Measurements from ENCODE around the gene KCNRG.

Gene KCNRG

DNA sequence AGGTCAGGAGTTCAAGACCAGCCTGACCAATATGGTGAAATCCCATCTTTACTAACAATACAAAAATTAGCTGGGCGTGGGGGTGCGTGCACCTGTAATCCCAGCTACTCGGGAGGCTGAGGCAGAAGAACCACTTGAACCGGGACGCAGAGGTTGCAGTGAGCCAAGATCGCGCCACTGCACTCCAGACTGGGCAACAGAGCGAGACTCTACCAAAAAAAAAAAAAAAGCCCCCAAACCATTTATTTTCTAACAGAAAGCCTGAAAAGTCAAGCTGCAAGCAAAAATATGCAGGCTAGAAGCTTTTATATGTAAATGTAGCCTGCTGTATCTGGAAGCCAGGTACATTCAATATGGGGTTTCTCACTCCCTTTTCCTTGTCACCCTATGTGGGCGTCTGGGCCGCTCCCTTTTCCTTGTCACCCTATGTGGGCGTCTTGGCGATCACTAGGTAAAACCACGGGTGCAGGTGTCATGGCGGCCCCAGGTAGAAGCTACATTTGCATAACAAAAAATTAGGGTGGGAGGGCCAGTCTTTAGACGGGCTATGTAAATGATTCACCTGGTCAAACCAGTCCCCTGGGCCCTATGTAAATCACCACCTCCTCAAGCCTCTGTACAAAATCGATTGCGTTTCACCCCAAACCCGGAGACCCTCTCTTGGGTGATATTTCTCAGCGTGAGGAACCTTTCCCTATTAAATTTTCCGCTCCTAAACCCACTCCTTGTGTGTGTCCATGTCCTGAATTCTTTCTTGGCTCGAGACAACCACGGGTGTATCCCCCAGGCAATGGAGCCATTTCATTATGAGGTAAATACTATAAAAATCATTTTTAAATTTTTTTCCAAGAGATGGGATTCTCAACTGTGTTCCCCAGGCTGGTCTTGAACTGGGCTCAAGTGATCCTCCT lies 16.3 kb upstream of the KCNRG start:
- Histone ChIP-seq H3K4me3 (peak overlapping the region; percentile 69 to 95 (median 84)), H3K9ac (peak overlapping the region; percentile 95 to 100 (median 99)), H3K4me1 (peaks cover 48 to 73% (median 66%) of the 10 kb centered on the region in 10 experiments), H3K4me2 (peak overlapping the region; percentile 70 to 95 (median 90)), H3K36me3 (peaks cover 54 to 67% (median 59%) of the 10 kb centered on the region in 11 experiments), H3K9me3 (replicated peaks in 1 of 11) (no peaks in the 10 kb centered on the region), H3K27ac (peak overlapping the region in 10 of 11 experiments; percentile 96 to 100 (median 99); a peak in 14 of 22 replicates), H4K20me1 (peaks cover 36 to 62% (median 57%) of the 10 kb centered on the region in 11 experiments; a peak in 21 of 22 replicates), H3K27me3 (no peaks in the 10 kb centered on the region)
- no peak for TF ChIP-seq Cebpa-rat (IDR thresholded peaks at IDR 0.05)

DNA sequence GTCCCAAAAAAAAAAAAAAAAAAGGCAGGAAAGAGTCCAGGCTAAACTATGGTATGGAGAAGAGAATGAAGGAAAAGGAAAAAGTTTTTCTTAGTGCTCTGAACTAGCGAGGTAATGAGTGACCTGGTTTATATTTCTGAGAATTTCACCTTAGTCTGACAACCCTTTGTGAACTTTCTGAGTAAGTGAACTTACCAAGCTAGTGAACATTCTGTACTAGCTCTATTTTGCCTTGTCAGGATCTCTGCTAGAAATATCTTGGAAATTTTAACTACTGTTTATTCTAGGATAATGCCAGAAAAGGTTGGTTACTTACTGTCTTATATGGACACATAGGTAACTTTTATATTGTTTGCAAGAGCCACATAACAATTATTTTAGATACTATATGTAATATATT lies 14.0 kb upstream of the KCNRG start:
- peaks cover 0 to 4% (median 0%) of the 10 kb centered on the region in 11 experiments; a peak in 1 of 22 replicates for H3K9me3 ChIP-seq (replicated peaks in 1 of 11)
- H3K4me2 ChIP-seq: peak overlapping the region in 10 of 11 experiments; percentile 85 to 95 (median 90); a peak in 19 of 22 replicates
- peak overlapping the region in 4 of 11 experiments; percentile 4 to 39 (median 24); a peak in 3 of 22 replicates for H3K9ac ChIP-seq
- H3K27ac ChIP-seq: no peak overlapping the region
- H3K36me3 ChIP-seq: peaks cover 68 to 87% (median 83%) of the 10 kb centered on the region in 11 experiments
- peaks cover 28 to 59% (median 48%) of the 10 kb centered on the region in 10 experiments for H3K4me1 ChIP-seq
- no peaks in the 10 kb centered on the region for H3K27me3 ChIP-seq
- peak overlapping the region in 3 of 10 experiments; percentile 12 to 95 (median 23); a peak in 3 of 20 replicates for H3K4me3 ChIP-seq
- TF ChIP-seq Cebpa-rat (IDR thresholded peaks at IDR 0.05): no peak
- peaks cover 49 to 85% (median 67%) of the 10 kb centered on the region in 11 experiments; a peak in 21 of 22 replicates for H4K20me1 ChIP-seq

DNA sequence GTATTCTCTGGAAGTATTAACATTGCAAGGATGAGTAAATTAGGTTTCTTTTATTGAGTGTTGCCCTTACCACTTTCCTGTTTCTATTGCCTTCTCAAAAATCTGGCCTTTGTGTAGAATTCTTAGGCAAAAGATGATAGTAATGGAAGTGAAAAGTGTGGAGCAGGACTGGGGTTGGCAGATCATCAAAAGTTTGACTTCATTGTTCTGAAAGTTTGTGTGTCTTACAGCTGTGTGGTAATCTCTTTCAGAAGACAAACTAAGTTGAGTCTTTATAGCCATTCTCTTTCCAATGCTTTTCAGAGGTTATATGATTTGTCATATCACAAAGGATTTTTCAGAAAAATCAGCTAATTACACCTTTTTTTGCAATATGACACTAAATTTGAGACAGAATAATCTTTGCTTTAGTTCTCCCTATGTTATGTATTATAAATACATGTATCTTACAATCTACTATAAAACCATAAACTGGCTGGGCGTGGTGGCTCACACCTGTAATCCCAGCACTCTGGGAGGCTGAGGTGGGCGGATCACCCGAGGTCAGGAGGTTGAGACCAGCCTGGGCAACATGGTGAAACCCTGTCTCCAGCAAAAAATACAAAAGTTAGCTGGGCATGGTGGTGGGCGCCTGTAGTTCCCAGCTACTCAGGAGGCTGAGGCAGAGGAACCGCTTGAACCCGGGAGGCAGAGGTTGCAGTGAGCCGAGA lies 8.7 kb upstream of the KCNRG start:
- H3K36me3 ChIP-seq: peaks cover 80 to 100% (median 96%) of the 10 kb centered on the region in 11 experiments

DNA sequence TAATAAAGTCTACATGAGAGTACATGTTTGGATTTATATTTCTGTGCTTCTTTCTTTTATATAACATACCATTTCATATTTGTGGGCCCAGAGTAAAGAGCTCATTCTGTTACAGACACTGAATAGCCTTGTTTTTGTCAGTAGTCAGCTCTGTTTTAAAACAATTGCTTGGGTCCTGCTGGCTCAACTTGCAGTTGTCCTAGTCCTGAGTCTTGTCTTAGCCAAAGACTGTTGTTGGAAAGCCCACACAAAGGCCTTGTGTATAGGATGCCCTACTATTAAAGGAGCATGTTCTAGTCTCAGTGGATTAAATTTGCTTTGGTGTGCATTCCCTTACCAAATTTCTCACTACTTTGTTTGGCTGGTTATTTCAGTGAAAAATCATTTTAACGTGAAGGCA lies 3.8 kb upstream of the KCNRG start:
- Histone ChIP-seq H3K9me3 (replicated peaks in 1 of 11) (0 out of 22 replicates have a peak, but pooled peaks cover 0 to 3% (median 0%) of the 10 kb centered on the region in 11 experiments), H3K4me3 (no peak overlapping the region), H3K9ac (no peak overlapping the region), H3K4me1 (peaks cover 0 to 14% (median 0%) of the 10 kb centered on the region in 10 experiments; a peak in 6 of 20 replicates), H3K4me2 (no peak overlapping the region), H3K27ac (no peak overlapping the region), H4K20me1 (peaks cover 50 to 97% (median 80%) of the 10 kb centered on the region in 11 experiments; a peak in 21 of 22 replicates), H3K36me3 (peaks cover 73 to 98% (median 94%) of the 10 kb centered on the region in 11 experiments), H3K27me3 (no peaks in the 10 kb centered on the region)
- no peak for TF ChIP-seq Cebpa-rat (IDR thresholded peaks at IDR 0.05)

More for the DNA sequence above, 8.7 kb upstream of the KCNRG start:
- TF ChIP-seq Cebpa-rat (IDR thresholded peaks at IDR 0.05): no peak
- Histone ChIP-seq H3K4me2 (no peak overlapping the region), H3K9ac (no peak overlapping the region), H3K27ac (no peak overlapping the region), H3K9me3 (replicated peaks in 1 of 11) (peaks cover 0 to 4% (median 0%) of the 10 kb centered on the region in 11 experiments; a peak in 1 of 22 replicates), H3K4me1 (peaks cover 3 to 25% (median 14%) of the 10 kb centered on the region in 10 experiments; a peak in 16 of 20 replicates), H4K20me1 (peaks cover 63 to 100% (median 85%) of the 10 kb centered on the region in 11 experiments), H3K4me3 (no peak overlapping the region), H3K27me3 (no peaks in the 10 kb centered on the region)

DNA sequence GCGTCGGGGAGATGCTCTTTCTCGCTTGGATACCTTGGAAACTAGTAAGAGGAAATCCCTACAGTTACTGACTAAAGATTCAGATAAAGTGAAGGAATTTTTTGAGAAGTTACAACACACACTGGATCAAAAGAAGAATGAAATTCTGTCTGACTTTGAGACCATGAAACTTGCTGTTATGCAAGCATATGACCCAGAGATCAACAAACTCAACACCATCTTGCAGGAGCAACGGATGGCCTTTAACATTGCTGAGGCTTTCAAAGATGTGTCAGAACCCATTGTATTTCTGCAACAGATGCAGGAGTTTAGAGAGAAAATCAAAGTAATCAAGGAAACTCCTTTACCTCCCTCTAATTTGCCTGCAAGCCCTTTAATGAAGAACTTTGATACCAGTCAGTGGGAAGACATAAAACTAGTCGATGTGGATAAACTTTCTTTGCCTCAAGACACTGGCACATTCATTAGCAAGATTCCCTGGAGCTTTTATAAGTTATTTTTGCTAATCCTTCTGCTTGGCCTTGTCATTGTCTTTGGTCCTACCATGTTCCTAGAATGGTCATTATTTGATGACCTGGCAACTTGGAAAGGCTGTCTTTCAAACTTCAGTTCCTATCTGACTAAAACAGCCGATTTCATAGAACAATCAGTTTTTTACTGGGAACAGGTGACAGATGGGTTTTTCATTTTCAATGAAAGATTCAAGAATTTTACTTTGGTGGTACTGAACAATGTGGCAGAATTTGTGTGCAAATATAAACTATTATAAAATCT lies 2.7 kb upstream of the KCNRG start:
- Histone ChIP-seq H3K36me3 (peaks cover 74 to 98% (median 93%) of the 10 kb centered on the region in 11 experiments), H3K4me1 (peaks cover 0 to 25% (median 0%) of the 10 kb centered on the region in 10 experiments; a peak in 6 of 20 replicates), H3K4me3 (no peak overlapping the region), H3K9ac (no peak overlapping the region), H3K27me3 (no peaks in the 10 kb centered on the region), H3K4me2 (no peak overlapping the region), H3K9me3 (replicated peaks in 1 of 11) (0 out of 22 replicates have a peak, but pooled peaks cover 0 to 3% (median 0%) of the 10 kb centered on the region in 11 experiments), H3K27ac (no peak overlapping the region; a peak in 1 of 22 replicates), H4K20me1 (peaks cover 45 to 91% (median 76%) of the 10 kb centered on the region in 11 experiments; a peak in 21 of 22 replicates)
- TF ChIP-seq Cebpa-rat (IDR thresholded peaks at IDR 0.05): no peak

DNA sequence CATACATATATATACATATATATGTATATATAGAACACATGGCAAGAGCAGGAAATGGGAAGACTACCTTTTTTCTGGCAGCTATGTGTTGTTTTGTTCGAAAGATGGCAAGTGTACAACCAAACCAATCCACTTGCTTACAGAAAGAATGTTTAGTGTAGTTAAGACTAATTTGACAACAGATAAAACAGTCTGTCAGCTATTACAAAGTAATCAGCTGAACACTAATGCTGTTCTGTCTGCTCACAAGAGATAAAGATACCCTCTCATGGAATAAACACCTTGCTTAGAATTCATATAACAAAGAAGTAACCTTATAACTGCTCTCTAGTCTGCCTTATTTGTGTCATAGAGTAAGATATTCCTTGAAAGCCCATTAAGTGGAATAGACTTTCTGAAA lies 858 bp upstream of the KCNRG start:
- Histone ChIP-seq H3K4me2 (no peak overlapping the region), H3K4me3 (no peak overlapping the region), H3K27me3 (no peaks in the 10 kb centered on the region), H3K36me3 (peaks cover 76 to 97% (median 85%) of the 10 kb centered on the region in 11 experiments), H3K27ac (no peak overlapping the region), H3K9me3 (replicated peaks in 1 of 11) (0 out of 22 replicates have a peak, but pooled peaks cover 0 to 3% (median 0%) of the 10 kb centered on the region in 11 experiments), H3K9ac (no peak overlapping the region), H4K20me1 (peaks cover 40 to 84% (median 57%) of the 10 kb centered on the region in 11 experiments; a peak in 21 of 22 replicates), H3K4me1 (peaks cover 0 to 40% (median 0%) of the 10 kb centered on the region in 10 experiments; a peak in 7 of 20 replicates)
- no peak for TF ChIP-seq Cebpa-rat (IDR thresholded peaks at IDR 0.05)

DNA sequence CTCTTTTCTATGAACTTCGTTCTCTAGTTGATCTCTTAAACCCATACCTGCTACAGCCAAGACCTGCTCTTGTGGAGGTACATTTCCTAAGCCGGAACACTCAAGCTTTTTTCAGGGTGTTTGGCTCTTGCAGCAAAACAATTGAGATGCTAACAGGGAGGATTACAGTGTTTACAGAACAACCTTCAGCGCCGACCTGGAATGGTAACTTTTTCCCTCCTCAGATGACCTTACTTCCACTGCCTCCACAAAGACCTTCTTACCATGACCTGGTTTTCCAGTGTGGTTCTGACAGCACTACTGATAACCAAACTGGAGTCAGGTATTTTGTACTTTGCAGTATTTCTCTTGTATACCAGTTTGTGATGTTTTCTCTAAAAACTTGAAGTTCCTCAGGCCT lies 506 bp downstream of the KCNRG start:
- H3K27ac ChIP-seq: peak overlapping the region in 1 of 11 experiments; percentile 25; a peak in 2 of 22 replicates
- H3K9me3 ChIP-seq (replicated peaks in 1 of 11): no peaks in the 10 kb centered on the region
- H3K4me2 ChIP-seq: no peak overlapping the region
- H3K4me1 ChIP-seq: peaks cover 0 to 40% (median 0%) of the 10 kb centered on the region in 10 experiments; a peak in 6 of 20 replicates
- H3K27me3 ChIP-seq: no peaks in the 10 kb centered on the region
- H3K9ac ChIP-seq: no peak overlapping the region
- no peak overlapping the region for H3K4me3 ChIP-seq
- H4K20me1 ChIP-seq: peaks cover 29 to 71% (median 44%) of the 10 kb centered on the region in 11 experiments; a peak in 20 of 22 replicates
- peaks cover 75 to 97% (median 85%) of the 10 kb centered on the region in 11 experiments for H3K36me3 ChIP-seq
- TF ChIP-seq Cebpa-rat (IDR thresholded peaks at IDR 0.05): no peak

DNA sequence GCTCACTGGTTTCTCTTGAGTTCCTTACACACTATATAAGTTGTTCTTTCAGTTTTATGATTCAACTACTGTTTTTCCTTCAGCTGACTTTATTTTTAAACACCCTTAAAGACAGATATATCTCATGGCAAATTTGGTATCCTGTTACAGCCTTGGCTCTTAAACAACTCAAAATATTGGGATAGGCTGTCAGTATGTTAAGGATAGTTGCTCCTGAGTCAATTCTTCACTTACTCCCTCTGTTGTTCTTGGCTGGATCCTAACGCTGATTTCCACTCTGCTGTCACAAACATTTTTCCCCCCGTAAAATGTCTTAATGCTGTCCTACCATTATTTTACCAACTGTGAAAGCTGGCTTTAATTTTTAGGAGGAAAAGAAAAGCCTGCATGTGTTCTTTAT lies 1.2 kb downstream of the KCNRG start:
- Histone ChIP-seq H3K27ac (no peak overlapping the region), H3K9ac (no peak overlapping the region), H3K4me2 (no peak overlapping the region), H3K4me3 (no peak overlapping the region), H3K27me3 (no peaks in the 10 kb centered on the region), H4K20me1 (peaks cover 22 to 64% (median 37%) of the 10 kb centered on the region in 11 experiments; a peak in 20 of 22 replicates), H3K36me3 (peaks cover 75 to 97% (median 85%) of the 10 kb centered on the region in 11 experiments), H3K4me1 (peaks cover 0 to 40% (median 0%) of the 10 kb centered on the region in 10 experiments; a peak in 6 of 20 replicates), H3K9me3 (replicated peaks in 1 of 11) (no peaks in the 10 kb centered on the region)
- TF ChIP-seq Cebpa-rat (IDR thresholded peaks at IDR 0.05): no peak
